Neural progenitor cell (in vitro differentiated cells): ENCODE data around the gene TCERG1L.

Source experiments
- EZH2 ChIP-seq: fragments of 200-600 bp; sonication (generic); IDR thresholded peaks from 2 replicates; pipeline ENCODE4 v1.6.1; 2017; ENCODE audit warnings: antibody characterized with exemption, mild to moderate bottlenecking, moderate library complexity
- EZH2phosphoT487 ChIP-seq: fragments of 200-600 bp; sonication (generic); IDR thresholded peaks from 2 replicates; pipeline ENCODE4 v1.6.1; 2017; ENCODE audit warnings: antibody characterized with exemption
- TF ChIP-seq, protein P1 (sequence below): fragments of 200-600 bp; sonication (generic); IDR thresholded peaks from 2 replicates; pipeline ENCODE4 v1.5.1; 2017; ENCODE audit warnings: antibody characterized with exemption, mild to moderate bottlenecking

DNA sequence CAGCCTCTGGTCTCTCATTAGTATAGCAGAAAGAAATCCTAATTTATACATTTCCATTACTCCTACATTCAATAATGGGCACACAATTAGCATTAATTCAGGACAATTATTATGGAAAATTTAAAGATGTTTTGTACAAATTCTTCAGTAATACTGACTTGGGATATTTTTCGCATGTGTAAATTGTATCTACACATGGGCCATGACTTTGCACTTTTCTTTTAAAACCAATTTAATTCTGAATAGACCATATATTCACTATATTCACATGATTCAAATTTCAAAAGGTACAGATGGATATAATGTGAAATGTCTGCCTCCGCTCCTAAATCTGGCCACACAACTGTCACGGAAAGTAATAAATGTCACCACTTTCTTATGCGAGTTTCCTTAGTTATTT is 123.0 kb downstream of the TCERG1L start:
- TF ChIP-seq EZH2 (no peak), EZH2phosphoT487 (no peak)
- TF ChIP-seq, protein P1, sequence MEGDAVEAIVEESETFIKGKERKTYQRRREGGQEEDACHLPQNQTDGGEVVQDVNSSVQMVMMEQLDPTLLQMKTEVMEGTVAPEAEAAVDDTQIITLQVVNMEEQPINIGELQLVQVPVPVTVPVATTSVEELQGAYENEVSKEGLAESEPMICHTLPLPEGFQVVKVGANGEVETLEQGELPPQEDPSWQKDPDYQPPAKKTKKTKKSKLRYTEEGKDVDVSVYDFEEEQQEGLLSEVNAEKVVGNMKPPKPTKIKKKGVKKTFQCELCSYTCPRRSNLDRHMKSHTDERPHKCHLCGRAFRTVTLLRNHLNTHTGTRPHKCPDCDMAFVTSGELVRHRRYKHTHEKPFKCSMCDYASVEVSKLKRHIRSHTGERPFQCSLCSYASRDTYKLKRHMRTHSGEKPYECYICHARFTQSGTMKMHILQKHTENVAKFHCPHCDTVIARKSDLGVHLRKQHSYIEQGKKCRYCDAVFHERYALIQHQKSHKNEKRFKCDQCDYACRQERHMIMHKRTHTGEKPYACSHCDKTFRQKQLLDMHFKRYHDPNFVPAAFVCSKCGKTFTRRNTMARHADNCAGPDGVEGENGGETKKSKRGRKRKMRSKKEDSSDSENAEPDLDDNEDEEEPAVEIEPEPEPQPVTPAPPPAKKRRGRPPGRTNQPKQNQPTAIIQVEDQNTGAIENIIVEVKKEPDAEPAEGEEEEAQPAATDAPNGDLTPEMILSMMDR = no peak
